ENCODE measurements around the gene DNAJC2. TPM values are rescaled to one million over a fixed set of nuclear protein-coding genes. Genes with fewer than 3 reads are reported as not detected.
A peak's percentile ranks its signal among the peaks of the same experiment; 100 is the strongest.

The DNAJC2 gene
- total RNA-seq, result 21.2 TPM
- polyA plus RNA-seq (ENCODE audit: insufficient read depth in 1 of 8, insufficient read length in 8 of 8, low replicate concordance in 1 of 8), result 10 to 100 TPM; 25.8 to 37.6 (median 31.8) TPM
- long read RNA-seq, donor 1, partial matches to known transcripts, result 0 of 3 reads
- long read RNA-seq, donor 1, other reads (novel, unspliced or antisense), result 0 of 3 reads
- long read RNA-seq, donor 2, result 0 reads
- long read RNA-seq, donor 3, partial matches to known transcripts, result 89 of 114 reads
- long read RNA-seq, donor 3, other reads (novel, unspliced or antisense), result 23 of 114 reads
- long read RNA-seq, donor 4, partial matches to known transcripts, result 40 of 61 reads
- long read RNA-seq, donor 4, other reads (novel, unspliced or antisense), result 21 of 61 reads
- long read RNA-seq, donor 5, transcript DNAJC2-203 (17 exons, 2,167 nt), result major isoform, 12 of 14 reads
- long read RNA-seq, donor 5, partial matches to known transcripts, result 0 of 14 reads
- long read RNA-seq, donor 5, other reads (novel, unspliced or antisense), result 0 of 14 reads
- long read RNA-seq, donor 6, partial matches to known transcripts, result 0 of 3 reads
- long read RNA-seq, donor 6, other reads (novel, unspliced or antisense), result 0 of 3 reads
- long read RNA-seq, donor 7, partial matches to known transcripts, result 0 of 4 reads
- long read RNA-seq, donor 7, other reads (novel, unspliced or antisense), result 0 of 4 reads
- long read RNA-seq, donor 8, transcript DNAJC2-203 (17 exons, 2,167 nt), result major isoform, 5 of 102 reads
- long read RNA-seq, donor 8, partial matches to known transcripts, result 95 of 102 reads
- long read RNA-seq, donor 8, other reads (novel, unspliced or antisense), result 0 of 102 reads
- long read RNA-seq, donor 9, partial matches to known transcripts, result 120 of 122 reads
- long read RNA-seq, donor 9, other reads (novel, unspliced or antisense), result 0 of 122 reads
- long read RNA-seq, donor 10, partial matches to known transcripts, result 0 of 4 reads
- long read RNA-seq, donor 10, other reads (novel, unspliced or antisense), result 0 of 4 reads
- long read RNA-seq, donor 11, partial matches to known transcripts, result 0 of 4 reads
- long read RNA-seq, donor 11, other reads (novel, unspliced or antisense), result 0 of 4 reads

- peak; percentile 97 for DNase-seq
- 0% methylated on average over 32 of the region's 43 CpGs for WGBS (ENCODE audit: insufficient coverage)
- peak within 1 kb of the TSS; percentile 73 for H3K4me3 ChIP-seq (ENCODE audit: low read length)
- H3K27me3 ChIP-seq (ENCODE audit: control insufficient read depth, insufficient read depth, low read length), result no peaks in the 10 kb centered on the region
- H3K4me1 ChIP-seq (ENCODE audit: control insufficient read depth, insufficient read depth, low read length), result peaks cover 3% of the 10 kb centered on the region
- H3K36me3 ChIP-seq (ENCODE audit: control insufficient read depth, insufficient read depth, low read length), result peaks cover 9% of the 10 kb centered on the region
- H3K27ac ChIP-seq (ENCODE audit: low read length), result peak within 1 kb of the TSS; percentile 94
- H3K9me3 ChIP-seq (replicated peaks; ENCODE audit: control insufficient read depth, low read depth, low read length), result no peaks in the 10 kb centered on the region
Measured at GRCh38 chr7:103344453-103345149, at the start of gene DNAJC2. TSS of gene DNAJC2 (minus strand) at chr7:103344767. CDS start at chr7:103344622, 145 bp downstream.

GRCh38 chr7:103391976-103392375, 47.4 kb upstream of the DNAJC2 start:
- Histone ChIP-seq H3K9me3 (replicated peaks; ENCODE audit: control insufficient read depth, low read depth, low read length) (no peaks in the 10 kb centered on the region), H3K36me3 (ENCODE audit: control insufficient read depth, insufficient read depth, low read length) (no peaks in the 10 kb centered on the region), H3K27ac (ENCODE audit: low read length) (no peak overlapping the region), H3K27me3 (ENCODE audit: control insufficient read depth, insufficient read depth, low read length) (no peaks in the 10 kb centered on the region), H3K4me1 (ENCODE audit: control insufficient read depth, insufficient read depth, low read length) (no peaks in the 10 kb centered on the region), H3K4me3 (ENCODE audit: low read length) (no peak overlapping the region)
- no CpG with 5 or more reads among the region's 2 CpGs for WGBS (ENCODE audit: insufficient coverage)
- DNase-seq, result no peak

- Histone ChIP-seq H3K36me3 (ENCODE audit: control insufficient read depth, insufficient read depth, low read length) (no peaks in the 10 kb centered on the region), H3K9me3 (replicated peaks; ENCODE audit: control insufficient read depth, low read depth, low read length) (no peaks in the 10 kb centered on the region), H3K4me1 (ENCODE audit: control insufficient read depth, insufficient read depth, low read length) (no peaks in the 10 kb centered on the region), H3K27me3 (ENCODE audit: control insufficient read depth, insufficient read depth, low read length) (no peaks in the 10 kb centered on the region), H3K27ac (ENCODE audit: low read length) (no peak overlapping the region), H3K4me3 (ENCODE audit: low read length) (no peak overlapping the region)
- no peak for DNase-seq
- WGBS (ENCODE audit: insufficient coverage), result 85% methylated on average over 3 of the region's 5 CpGs
Measured at GRCh38 chr7:103391150-103391549, 46.6 kb upstream of the DNAJC2 start.

GRCh38 chr7:103389263-103389662, 44.7 kb upstream of the DNAJC2 start:
- H3K27me3 ChIP-seq (ENCODE audit: control insufficient read depth, insufficient read depth, low read length), result no peaks in the 10 kb centered on the region
- DNase-seq, result no peak
- no peak overlapping the region for H3K27ac ChIP-seq (ENCODE audit: low read length)
- H3K9me3 ChIP-seq (replicated peaks; ENCODE audit: control insufficient read depth, low read depth, low read length), result no peaks in the 10 kb centered on the region
- 73% methylated on average over 1 of the region's 3 CpGs for WGBS (ENCODE audit: insufficient coverage)
- no peak overlapping the region for H3K4me3 ChIP-seq (ENCODE audit: low read length)
- no peaks in the 10 kb centered on the region for H3K36me3 ChIP-seq (ENCODE audit: control insufficient read depth, insufficient read depth, low read length)
- no peaks in the 10 kb centered on the region for H3K4me1 ChIP-seq (ENCODE audit: control insufficient read depth, insufficient read depth, low read length)

GRCh38 chr7:103388469-103389140, 44.0 kb upstream of the DNAJC2 start:
- no peaks in the 10 kb centered on the region for H3K9me3 ChIP-seq (replicated peaks; ENCODE audit: control insufficient read depth, low read depth, low read length)
- 64% methylated on average over 2 of the region's 4 CpGs for WGBS (ENCODE audit: insufficient coverage)
- no peak overlapping the region for H3K4me3 ChIP-seq (ENCODE audit: low read length)
- no peaks in the 10 kb centered on the region for H3K27me3 ChIP-seq (ENCODE audit: control insufficient read depth, insufficient read depth, low read length)
- DNase-seq, result no peak
- H3K36me3 ChIP-seq (ENCODE audit: control insufficient read depth, insufficient read depth, low read length), result no peaks in the 10 kb centered on the region
- no peak overlapping the region for H3K27ac ChIP-seq (ENCODE audit: low read length)
- no peaks in the 10 kb centered on the region for H3K4me1 ChIP-seq (ENCODE audit: control insufficient read depth, insufficient read depth, low read length)

- Histone ChIP-seq H3K9me3 (replicated peaks; ENCODE audit: control insufficient read depth, low read depth, low read length) (no peaks in the 10 kb centered on the region), H3K27me3 (ENCODE audit: control insufficient read depth, insufficient read depth, low read length) (no peaks in the 10 kb centered on the region), H3K4me1 (ENCODE audit: control insufficient read depth, insufficient read depth, low read length) (no peaks in the 10 kb centered on the region), H3K36me3 (ENCODE audit: control insufficient read depth, insufficient read depth, low read length) (no peaks in the 10 kb centered on the region), H3K27ac (ENCODE audit: low read length) (no peak overlapping the region), H3K4me3 (ENCODE audit: low read length) (no peak overlapping the region)
- no peak for DNase-seq
- no CpG with 5 or more reads among the region's 1 CpG for WGBS (ENCODE audit: insufficient coverage)
Measured at GRCh38 chr7:103387242-103387641, 42.7 kb upstream of the DNAJC2 start.

- Histone ChIP-seq H3K36me3 (ENCODE audit: control insufficient read depth, insufficient read depth, low read length) (no peaks in the 10 kb centered on the region), H3K4me1 (ENCODE audit: control insufficient read depth, insufficient read depth, low read length) (no peaks in the 10 kb centered on the region), H3K9me3 (replicated peaks; ENCODE audit: control insufficient read depth, low read depth, low read length) (no peaks in the 10 kb centered on the region), H3K27me3 (ENCODE audit: control insufficient read depth, insufficient read depth, low read length) (no peaks in the 10 kb centered on the region), H3K4me3 (ENCODE audit: low read length) (no peak overlapping the region), H3K27ac (ENCODE audit: low read length) (no peak overlapping the region)
- no CpG with 5 or more reads among the region's 5 CpGs for WGBS (ENCODE audit: insufficient coverage)
- no peak for DNase-seq
Measured at GRCh38 chr7:103382032-103382402, 37.5 kb upstream of the DNAJC2 start.

GRCh38 chr7:103381280-103382031, 36.9 kb upstream of the DNAJC2 start:
- H3K4me1 ChIP-seq (ENCODE audit: control insufficient read depth, insufficient read depth, low read length), result no peaks in the 10 kb centered on the region
- H3K9me3 ChIP-seq (replicated peaks; ENCODE audit: control insufficient read depth, low read depth, low read length), result no peaks in the 10 kb centered on the region
- H3K36me3 ChIP-seq (ENCODE audit: control insufficient read depth, insufficient read depth, low read length), result no peaks in the 10 kb centered on the region
- 96% methylated on average over 2 of the region's 4 CpGs for WGBS (ENCODE audit: insufficient coverage)
- H3K27ac ChIP-seq (ENCODE audit: low read length), result no peak overlapping the region
- no peaks in the 10 kb centered on the region for H3K27me3 ChIP-seq (ENCODE audit: control insufficient read depth, insufficient read depth, low read length)
- H3K4me3 ChIP-seq (ENCODE audit: low read length), result no peak overlapping the region
- DNase-seq, result no peak
